ENCODE measurements around the gene ATP13A4.
"Not testable (repeated sequence)": the region's sequence is repeated elsewhere in the genome, so short reads cannot be mapped to it uniquely, and the experiment has no call there.

- not testable (repeated sequence) for TF ChIP-seq CTCF (conservative IDR thresholded peaks at IDR 0.05; ENCODE audit: low read length); EZH2phosphoT487 (IDR thresholded peaks at IDR 0.05; ENCODE audit: borderline replicate concordance, low read depth, low read length)
These were observed 28.6 kb downstream of the ATP13A4 start for GRCh38 chr3:193526085-193526484.
